HepG2 (cell line): ENCODE measurements around the gene SLC12A3. TPM values are rescaled to one million over a fixed set of nuclear protein-coding genes. Genes with fewer than 3 reads are reported as not detected.

Source experiments
- ATRX ChIP-seq: sonication (generic); formaldehyde crosslinking; IDR thresholded peaks from 2 replicates; pipeline ENCODE4 v1.4.0; 2020; ENCODE audit warnings: missing genetic modification reagents, borderline replicate concordance
- CEBPZ ChIP-seq: IDR thresholded peaks from 2 replicates; pipeline ENCODE4 v1.6.1; 2012; ENCODE audit warnings: low read length, improper control_type of control experiment
- ETV5 ChIP-seq: IDR thresholded peaks from 2 replicates; pipeline ENCODE4 v1.6.1; 2018; ENCODE audit warnings: missing biosample characterization, missing genetic modification reagents, inconsistent platforms, borderline replicate concordance
- KLF15 ChIP-seq: sonication (generic); formaldehyde crosslinking; IDR thresholded peaks from 2 replicates; pipeline ENCODE4 v1.8.1; 2023; ENCODE audit warnings: borderline replicate concordance, mild to moderate bottlenecking, inconsistent platforms, missing genetic modification reagents, mixed read lengths
- PHF21A ChIP-seq: sonication (generic); formaldehyde crosslinking; IDR thresholded peaks from 2 replicates; pipeline ENCODE4 v1.5.0; 2020; ENCODE audit warnings: mild to moderate bottlenecking, missing genetic modification reagents
- RBAK ChIP-seq: sonication (generic); formaldehyde crosslinking; IDR thresholded peaks from 2 replicates; pipeline ENCODE4 v1.5.1; 2020; ENCODE audit warnings: mild to moderate bottlenecking, missing genetic modification reagents
- TRIM24 ChIP-seq: sonication (generic); formaldehyde crosslinking; IDR thresholded peaks from 2 replicates; pipeline ENCODE4 v1.8.0; 2022; ENCODE audit warnings: mild to moderate bottlenecking, missing genetic modification reagents
- ZFYVE20 ChIP-seq: sonication (generic); formaldehyde crosslinking; IDR thresholded peaks from 2 replicates; pipeline ENCODE4 v1.8.0; 2023; ENCODE audit warnings: low read depth, mild to moderate bottlenecking, moderate library complexity, missing genetic modification reagents, borderline replicate concordance
- ZNF296 ChIP-seq: sonication (generic); formaldehyde crosslinking; conservative IDR thresholded peaks from 2 replicates; pipeline ENCODE4 v1.5.0; 2020; ENCODE audit warnings: mild to moderate bottlenecking, missing genetic modification reagents
- ZNF33A ChIP-seq: sonication (generic); formaldehyde crosslinking; IDR thresholded peaks from 2 replicates; pipeline ENCODE4 v1.5.1; 2020; ENCODE audit warnings: missing genetic modification reagents, mild to moderate bottlenecking, moderate library complexity, borderline replicate concordance
- ZNF513 ChIP-seq: sonication (generic); formaldehyde crosslinking; conservative IDR thresholded peaks from 2 replicates; pipeline ENCODE4 v1.5.0; 2020; ENCODE audit warnings: missing genetic modification reagents
- ZNF557 ChIP-seq: sonication (generic); formaldehyde crosslinking; IDR thresholded peaks from 2 replicates; pipeline ENCODE4 v1.4.0; 2020; ENCODE audit warnings: missing genetic modification reagents
- ZNF605 ChIP-seq: sonication (generic); formaldehyde crosslinking; IDR thresholded peaks from 2 replicates; pipeline ENCODE4 v1.8.0; 2022; ENCODE audit warnings: mild to moderate bottlenecking, missing genetic modification reagents
- polyA plus RNA-seq, 8 experiments: library from polyadenylated mRNA; depleted of rRNA in 3 of 8; stranded (reverse) in 7 of 8; unstranded in 1 of 8; fragments of >200 nt; fragmentation: Illumina TruSeq in 4 of 8; extraction: Trizol in 4 of 8; gene quantifications; 2 replicates each; pipeline versions ENCODE4 v1.2.1 to v1.2.3, GENCODE V29; 2011 to 2016; ENCODE audit warnings: low read depth in 4 of 8, missing spikeins in 1 of 8, mixed read lengths in 1 of 8; ENCODE audit not compliant: insufficient read depth in 1 of 8
- total RNA-seq, 5 experiments: library from RNA; depleted of rRNA; stranded (reverse); fragments of >200 nt; fragmentation: Illumina TruSeq; extraction: Trizol; gene quantifications; 2 replicates each; pipeline ENCODE4 v1.2.3, GENCODE V29; 2016; ENCODE audit warnings: low read depth in 1 of 5

SLC12A3 gene
- total and polyA plus RNA-seq, 2 of the 13 experiments (the other 11 are each of a cell fraction or from before 2014, with no cell fraction given) = 6.2 TPM; not detected in 1

DNA sequence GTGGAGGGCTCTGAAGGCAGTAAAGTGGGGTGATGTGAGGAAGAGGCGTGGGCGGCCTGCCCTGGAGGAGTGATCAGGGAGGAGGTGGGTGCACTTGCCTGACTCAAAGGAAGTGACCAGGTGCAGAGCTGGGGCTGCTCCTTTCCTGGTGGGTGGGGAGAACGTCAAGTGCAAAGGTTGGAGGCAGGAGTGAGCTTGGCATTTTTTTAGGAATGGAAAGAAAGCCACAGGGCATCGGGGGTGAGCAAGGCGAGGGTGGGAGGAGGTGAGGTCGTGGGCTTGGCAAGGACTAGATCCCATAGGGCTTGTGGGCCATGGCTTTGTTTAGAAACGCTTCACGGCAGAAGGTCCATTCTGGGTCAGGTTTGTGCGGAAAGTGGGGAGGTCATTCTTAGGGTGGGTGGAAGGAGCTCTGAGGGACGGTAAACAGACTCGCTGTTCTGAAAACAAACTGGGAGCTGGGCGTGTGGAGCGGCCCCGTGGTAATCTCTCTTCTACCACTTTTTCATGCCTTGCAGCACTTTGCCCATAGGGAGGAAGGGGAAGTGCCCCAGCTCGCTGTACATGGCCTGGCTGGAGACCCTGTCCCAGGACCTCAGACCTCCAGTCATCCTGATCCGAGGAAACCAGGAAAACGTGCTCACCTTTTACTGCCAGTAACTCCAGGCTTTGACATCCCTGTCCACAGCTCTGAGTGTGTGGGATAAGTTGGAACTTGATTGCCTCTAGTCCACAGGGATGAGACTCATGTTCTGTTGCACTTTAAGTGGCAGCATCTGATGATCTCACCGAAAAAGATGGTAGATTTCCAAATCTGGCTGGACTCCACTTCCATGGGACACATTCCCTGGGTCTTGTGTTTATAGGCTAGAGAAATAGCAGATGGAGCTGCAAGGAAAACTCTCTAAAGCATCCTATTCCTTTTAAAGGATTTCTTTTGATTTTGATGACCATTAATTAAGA, 48.0 kb downstream of the SLC12A3 start (continued):
- TF ChIP-seq ZNF513 (CRISPR knock-in tag) = no peak
- no peak for TF ChIP-seq ETV5
- TF ChIP-seq ZNF605 (CRISPR knock-in tag) = 0 out of 2 replicates have a peak, but pooled peaks have one; percentile 50
- 0 out of 2 replicates have a peak, but pooled peaks have one; percentile 37 for TF ChIP-seq PHF21A
- no peak for TF ChIP-seq ATRX (CRISPR knock-in tag)
- no peak for TF ChIP-seq ZFYVE20 (CRISPR knock-in tag)
- no peak for TF ChIP-seq CEBPZ
- no peak for TF ChIP-seq KLF15
- TF ChIP-seq ZNF296 = peak; percentile 63; the same call in 1 of the 2 replicates
- TF ChIP-seq ZNF557 (CRISPR knock-in tag) = no peak
- TF ChIP-seq ZNF33A = no peak
- no peak for TF ChIP-seq RBAK (CRISPR knock-in tag)
- no peak for TF ChIP-seq TRIM24 (CRISPR knock-in tag)
- TF ChIP-seq, all 625 proteins: peak for 32
